IPS DF 4.7 (cell line): ENCODE results near the gene VRK1.
A peak's percentile ranks its signal among the peaks of the same experiment; 100 is the strongest.
"Not testable (repeated sequence)": the region's sequence is repeated elsewhere in the genome, so short reads cannot be mapped to it uniquely, and the experiment has no call there.

Experiments
- DNase-seq: peaks from one replicate; pipeline ENCODE4 v3.0.0-alpha.2; 2013; ENCODE audit warnings: low spot score; ENCODE audit errors: extremely low read depth

The VRK1 gene

DNA sequence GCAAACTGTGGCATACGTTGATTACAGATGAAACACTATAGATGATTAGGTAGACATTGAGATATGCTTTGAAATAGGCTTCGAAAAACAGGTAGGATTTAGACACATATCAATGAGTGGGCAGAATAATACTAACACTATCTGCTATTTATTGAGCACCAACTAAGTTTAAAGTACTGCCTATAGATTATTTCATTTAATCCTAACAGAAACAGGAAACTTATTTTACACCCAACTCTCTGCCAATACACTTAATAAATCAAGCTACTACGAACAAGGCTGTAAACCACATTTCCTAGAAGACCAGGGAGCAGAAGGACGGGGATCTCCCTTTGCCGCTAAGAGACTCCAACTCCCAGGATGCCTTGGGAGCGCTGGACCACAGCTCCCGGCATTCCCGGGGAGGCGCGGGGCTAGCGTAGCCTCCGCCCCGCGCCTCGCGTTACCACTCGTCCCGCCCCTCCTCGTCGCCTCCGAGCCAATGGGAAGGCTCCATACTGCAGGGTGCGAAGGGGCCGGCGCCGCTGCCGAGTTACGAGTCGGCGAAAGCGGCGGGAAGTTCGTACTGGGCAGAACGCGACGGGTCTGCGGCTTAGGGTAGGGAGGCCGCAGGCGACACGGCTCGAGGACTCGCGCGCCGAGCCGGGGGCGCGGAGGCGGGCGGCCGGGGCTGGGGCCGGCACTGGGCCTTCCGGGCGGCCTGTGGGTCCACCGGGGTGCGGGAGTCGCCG lies at the start of gene VRK1:
TSS of gene VRK1 (plus strand) at position 532 of the 731 bp plus-strand sequence. CDS start 36,090 bp downstream, outside the sequence.
- DNase-seq, result peak; percentile 53

DNA sequence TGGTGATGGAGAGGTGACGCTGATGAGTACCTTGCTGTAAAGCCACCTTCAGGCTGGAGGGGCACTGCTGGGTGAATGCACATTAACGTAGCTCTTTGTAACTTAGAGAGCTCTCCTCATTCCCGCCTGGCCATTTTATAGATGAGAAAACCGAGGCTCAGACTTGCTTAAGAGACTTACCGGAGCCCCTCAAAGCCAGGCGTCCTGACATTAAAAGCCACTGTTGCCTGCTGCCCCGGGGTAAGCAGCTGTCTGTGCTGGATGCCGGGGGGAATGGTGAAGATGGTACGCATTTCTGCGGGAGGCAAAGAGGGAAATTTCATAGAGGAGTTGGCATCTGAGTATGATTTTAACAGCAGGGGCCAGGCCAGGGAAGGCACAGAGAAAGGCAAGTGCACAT lies 49.6 kb upstream of the VRK1 start:
- no peak for DNase-seq

GRCh38 chr14:96748362-96748761 lies 48.8 kb upstream of the VRK1 start:
- no peak for DNase-seq

- DNase-seq, result no peak
Measured at GRCh38 chr14:96751505-96751904, 45.7 kb upstream of the VRK1 start.

- DNase-seq, result no peak
Measured at GRCh38 chr14:96752125-96752524, 45.1 kb upstream of the VRK1 start.

DNA sequence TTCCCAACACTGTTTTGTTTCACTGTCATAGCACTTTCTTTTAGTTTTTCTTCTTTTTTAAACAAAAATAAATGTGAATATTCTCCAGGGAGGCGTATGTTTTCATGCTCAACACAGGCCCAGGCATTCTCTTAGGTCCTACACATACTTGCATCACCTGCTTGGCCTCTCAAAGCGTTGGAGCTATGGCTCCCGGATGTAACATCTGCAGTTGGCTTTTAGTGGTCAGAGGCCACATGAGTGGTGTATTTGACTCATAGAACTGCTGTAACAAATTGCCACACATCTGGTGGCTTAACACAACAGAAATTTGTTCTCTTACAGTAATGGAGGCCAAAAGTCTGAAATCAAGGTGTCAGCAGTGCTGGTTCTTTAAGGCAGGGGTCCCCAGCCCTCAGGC lies 44.6 kb upstream of the VRK1 start:
- no peak for DNase-seq

- DNase-seq, result no peak
Measured at GRCh38 chr14:96754162-96754844, 42.9 kb upstream of the VRK1 start.

DNA sequence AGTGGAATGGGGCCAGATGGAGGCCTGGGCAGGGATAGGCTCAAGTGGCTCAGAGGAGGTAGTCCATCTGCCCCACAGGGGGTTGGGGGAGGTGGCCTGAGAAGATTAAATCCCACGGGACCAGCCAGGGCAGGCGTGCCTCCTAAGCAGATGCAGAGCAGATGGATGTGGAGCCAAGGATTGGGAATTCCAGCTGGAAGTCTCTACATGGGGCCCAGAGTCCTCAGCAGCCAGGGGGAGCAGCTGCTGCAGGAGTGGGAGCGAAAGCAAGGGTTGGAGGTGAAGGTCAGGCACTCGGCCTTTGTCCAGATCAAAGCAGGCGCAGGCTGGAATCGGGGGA lies 42.4 kb upstream of the VRK1 start:
- DNase-seq, result no peak

- DNase-seq, result no peak
Measured at GRCh38 chr14:96756745-96757144, 40.4 kb upstream of the VRK1 start.

DNA sequence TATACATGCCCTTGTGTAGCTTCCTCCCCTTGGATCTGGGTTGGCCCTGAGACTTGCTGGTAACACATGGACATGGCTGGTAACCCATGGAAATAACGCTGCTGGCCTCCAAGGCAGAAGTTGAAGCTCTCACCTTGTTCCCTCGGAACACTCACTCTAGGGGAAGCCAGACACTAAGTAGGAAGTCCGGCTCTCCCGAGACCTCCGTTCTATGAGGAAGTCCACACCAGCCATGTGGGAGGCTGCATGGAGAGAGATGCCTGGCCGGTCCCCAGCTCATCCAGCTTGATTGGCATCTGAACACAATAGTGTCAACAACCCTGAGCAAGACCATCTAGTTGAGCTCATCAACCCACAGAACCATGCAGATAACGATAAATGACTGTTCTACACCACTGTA lies 39.7 kb upstream of the VRK1 start:
- DNase-seq, result no peak

- no peak for DNase-seq
Measured at GRCh38 chr14:96761066-96761465, 36.1 kb upstream of the VRK1 start.

DNA sequence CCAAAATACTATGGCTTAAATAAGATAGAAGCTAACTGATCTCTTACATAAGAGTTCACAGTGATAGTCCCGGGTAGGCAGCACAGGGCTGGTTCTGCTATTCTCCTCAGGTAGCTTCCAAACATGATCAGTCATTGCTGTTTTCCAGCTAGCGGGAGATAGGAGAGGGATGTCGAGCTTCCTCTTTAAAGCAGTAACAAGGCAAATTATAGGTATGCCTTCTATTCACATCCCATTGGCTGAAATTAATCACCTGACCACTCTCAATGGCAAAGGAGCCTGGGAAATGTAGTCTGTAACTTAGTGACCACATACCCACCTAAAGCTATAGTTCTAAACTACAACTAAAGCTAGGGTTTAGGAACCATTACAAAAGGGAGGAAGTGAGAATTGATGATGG lies 34.5 kb upstream of the VRK1 start:
- DNase-seq, result peak; percentile 68

DNA sequence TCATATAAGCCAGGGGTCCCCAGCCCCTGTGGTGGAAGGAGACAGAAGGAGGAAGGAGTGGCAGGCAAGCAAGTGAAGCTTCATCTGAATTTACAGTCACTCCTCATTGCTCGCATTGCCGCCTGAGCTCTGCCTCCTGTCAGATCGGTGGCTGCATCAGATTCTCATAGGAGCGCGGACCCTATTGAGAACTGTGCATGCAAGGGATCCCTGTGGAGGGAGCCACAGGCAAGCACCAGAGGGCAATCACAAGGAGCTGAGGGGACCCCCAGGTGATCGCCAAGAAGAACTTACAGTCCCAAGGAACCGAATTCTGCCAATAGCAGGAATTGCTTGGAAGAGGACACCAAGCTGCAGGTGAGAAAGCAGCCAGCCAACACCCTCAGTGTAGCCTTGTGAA lies 33.2 kb upstream of the VRK1 start:
- DNase-seq, result no peak

DNA sequence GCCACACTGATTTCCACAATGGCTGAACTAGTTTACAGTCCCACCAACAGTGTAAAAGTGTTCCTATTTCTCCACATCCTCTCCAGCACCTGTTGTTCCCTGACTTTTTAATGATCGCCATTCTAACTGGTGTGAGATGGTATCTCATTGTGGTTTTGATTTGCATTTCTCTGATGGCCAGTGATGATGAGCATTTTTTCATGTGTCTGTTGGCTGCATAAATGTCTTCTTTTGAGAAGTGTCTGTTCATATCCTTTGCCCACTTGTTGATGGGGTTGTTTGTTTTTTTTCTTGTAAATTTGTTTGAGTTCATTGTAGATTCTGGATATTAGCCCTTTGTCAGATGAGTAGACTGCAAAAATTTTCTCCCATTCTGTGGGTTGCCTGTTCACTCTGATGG lies 32.0 kb upstream of the VRK1 start:
- not testable (repeated sequence) for DNase-seq

DNA sequence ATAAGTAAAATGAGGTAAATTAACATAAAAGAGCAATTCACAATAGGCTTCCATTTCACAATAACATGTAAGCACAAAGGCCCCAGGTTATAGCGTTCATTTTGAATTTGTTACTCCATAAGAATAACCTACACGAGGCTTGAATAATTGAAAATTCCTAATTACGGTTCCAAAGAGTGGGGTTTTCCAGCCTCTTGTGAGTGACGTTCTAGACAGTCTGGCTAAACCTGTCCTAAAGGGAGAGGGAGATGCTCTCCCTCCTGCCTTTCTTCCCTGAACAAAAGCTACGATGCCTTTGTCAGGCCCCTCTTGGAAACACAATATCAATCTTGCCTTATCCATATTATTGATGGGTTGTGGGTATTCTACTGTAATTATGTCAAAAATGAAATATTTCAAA lies 24.3 kb upstream of the VRK1 start:
- DNase-seq, result no peak

- no peak for DNase-seq
Measured at GRCh38 chr14:96776791-96777190, 20.4 kb upstream of the VRK1 start.

DNA sequence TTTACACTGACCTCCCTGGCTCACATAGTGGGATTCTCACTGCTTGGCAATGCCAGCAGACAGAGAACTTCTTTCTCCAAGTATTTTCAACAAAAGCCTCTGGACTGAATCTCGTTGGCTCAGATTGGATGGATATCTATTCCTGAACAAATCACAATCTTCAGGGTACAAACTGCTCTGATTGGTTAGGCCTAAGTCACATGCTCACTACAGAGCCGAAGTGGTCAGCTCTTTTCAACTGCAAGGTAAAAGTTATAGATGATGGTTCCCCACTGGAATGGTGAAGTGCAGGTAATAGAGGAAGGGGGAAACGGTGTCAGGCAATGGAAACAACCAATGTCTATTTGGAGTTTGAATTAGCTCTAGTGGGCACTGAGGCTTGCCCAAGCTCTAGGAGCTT lies 16.7 kb upstream of the VRK1 start:
- DNase-seq, result no peak

DNA sequence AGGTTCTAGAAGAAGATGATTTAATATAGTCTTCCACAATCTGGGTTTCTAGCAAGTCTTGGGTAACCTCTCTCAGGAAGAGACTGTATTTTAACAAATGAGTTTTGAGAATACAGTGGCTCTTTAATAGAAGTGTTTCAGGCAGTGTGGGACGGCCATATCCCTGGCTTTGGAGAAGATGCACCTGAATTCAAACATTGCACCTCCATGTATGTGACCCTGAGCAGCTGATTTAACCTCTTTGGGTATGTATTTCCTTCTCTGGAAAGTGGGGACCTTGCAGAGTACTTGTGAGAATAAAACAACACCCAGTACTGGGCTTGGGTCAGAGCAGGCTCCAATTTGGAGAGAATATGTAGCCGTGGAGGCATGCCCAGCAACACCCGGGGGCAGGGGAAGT lies 15.8 kb upstream of the VRK1 start:
- DNase-seq, result no peak

- DNase-seq, result no peak
Measured at GRCh38 chr14:96782436-96782835, 14.7 kb upstream of the VRK1 start.

GRCh38 chr14:96783043-96783914 lies 13.9 kb upstream of the VRK1 start:
- no peak for DNase-seq

DNA sequence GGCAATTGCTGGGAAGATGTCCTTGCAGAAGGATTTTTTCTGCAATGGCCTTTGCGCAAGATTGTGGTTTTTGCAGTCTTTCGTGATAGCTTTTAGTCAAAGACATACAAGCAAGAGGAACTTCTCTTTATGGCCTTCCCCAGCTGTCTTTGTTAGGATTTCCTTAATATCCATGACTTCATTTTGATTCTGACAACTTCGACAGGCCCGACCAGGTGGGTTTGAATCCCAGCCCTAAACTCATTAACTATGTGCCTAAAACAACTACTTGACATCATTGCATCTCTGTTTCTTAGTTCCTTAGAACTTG lies 13.3 kb upstream of the VRK1 start:
- DNase-seq, result no peak

DNA sequence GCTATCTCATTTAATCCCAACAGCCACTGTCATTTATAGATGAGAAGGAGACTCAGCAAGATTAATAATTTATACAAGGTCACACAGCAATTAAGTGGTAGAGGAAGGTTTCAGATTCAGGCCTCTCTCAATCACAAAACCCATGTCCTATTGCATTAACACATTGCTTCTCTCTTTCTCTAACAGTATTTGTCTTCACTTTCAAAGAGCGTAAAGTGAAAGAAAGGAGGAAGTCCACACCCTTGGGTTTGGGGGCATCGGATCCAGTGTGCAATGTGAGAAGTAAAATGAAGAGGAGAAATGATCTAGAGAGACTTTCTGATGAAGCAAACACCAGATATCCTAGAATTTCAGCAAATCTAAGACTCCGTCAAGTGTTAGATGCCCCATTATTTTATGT lies 7.0 kb upstream of the VRK1 start:
- DNase-seq, result no peak

GRCh38 chr14:96790706-96791105 lies 6.5 kb upstream of the VRK1 start:
- no peak for DNase-seq
